Panc1 (cell line): ENCODE results near the gene FGFR1OP2. TPM values are rescaled to one million over a fixed set of nuclear protein-coding genes. Genes with fewer than 3 reads are reported as not detected.
"Not testable (repeated sequence)": the region's sequence is repeated elsewhere in the genome, so short reads cannot be mapped to it uniquely, and the experiment has no call there.

Source experiments
- ATAC-seq: fragments of 200-7000 bp; cut with Tn5 transposase; 2 replicates; pipeline ENCODE4 v1.9.1; 2020; ENCODE audit warnings: mild to moderate bottlenecking, moderate library complexity
- BruUV-seq: library from RNA; stranded (reverse); fragments of 400-500 nt; replicated peaks from 2 replicates; lab custom pipeline; 2021; lab: Mats Ljungman, UMichigan
- CTCF ChIA-PET: fragments of 300-600 bp; sonication (Branson Sonifier 250); formaldehyde crosslinking; loops from one replicate; lab custom pipeline; 2022; ENCODE audit warnings: antibody characterized with exemption; lab: Charles Lee
- POLR2A ChIA-PET: fragments of 300-600 bp; sonication (Branson Sonifier 250); formaldehyde crosslinking; loops from one replicate; lab custom pipeline; 2022; ENCODE audit warnings: antibody characterized with exemption; lab: Charles Lee
- DNase-seq: peaks from one replicate; pipeline ENCODE4 v3.0.0-alpha.2; 2010; ENCODE audit warnings: low read depth, low spot score
- H3K27ac ChIP-seq: 2 replicates; pipeline ENCODE4 v1.5.1; 2011; ENCODE audit warnings: mild to moderate bottlenecking, low read length, inconsistent platforms
- H3K27me3 ChIP-seq: fragments of 200-500 bp; sonication (Bioruptor generic); 2 replicates; pipeline ENCODE4 v1.6.0; 2014; ENCODE audit warnings: low read length, inconsistent platforms; ENCODE audit not compliant: control insufficient read depth, insufficient read depth
- H3K36me3 ChIP-seq: fragments of 200-500 bp; sonication (Bioruptor generic); 2 replicates; pipeline ENCODE4 v1.5.1; 2014; ENCODE audit warnings: inconsistent platforms, mild to moderate bottlenecking, low read length, moderate library complexity; ENCODE audit not compliant: control insufficient read depth, insufficient read depth
- H3K4me1 ChIP-seq: 2 replicates; pipeline ENCODE4 v1.5.1; 2011; ENCODE audit warnings: inconsistent platforms, mild to moderate bottlenecking, low read length, moderate library complexity; ENCODE audit not compliant: control insufficient read depth, insufficient read depth
- H3K4me3 ChIP-seq, 2 experiments: 2 replicates each; pipeline ENCODE4 v1.5.1; 2011 to 2012; ENCODE audit warnings: low read depth in 2 of 2, low read length in 2 of 2, mild to moderate bottlenecking in 2 of 2, inconsistent platforms in 1 of 2, moderate library complexity in 1 of 2
- H3K9me3 ChIP-seq: fragments of 200-500 bp; sonication (Bioruptor generic); 2 replicates; pipeline ENCODE4 v1.5.1; 2014; ENCODE audit warnings: low read depth, mild to moderate bottlenecking, inconsistent platforms, low read length, moderate library complexity; ENCODE audit not compliant: control insufficient read depth, insufficient read depth
- POLR2AphosphoS5 ChIP-seq: IDR thresholded peaks from 2 replicates; pipeline ENCODE4 v1.6.1; 2012; ENCODE audit warnings: mild to moderate bottlenecking, low read depth, low read length, moderate library complexity
- SIN3A ChIP-seq: IDR thresholded peaks from 2 replicates; pipeline ENCODE4 v1.6.1; 2012; ENCODE audit warnings: low read depth, mild to moderate bottlenecking, low read length, moderate library complexity, borderline replicate concordance; ENCODE audit not compliant: insufficient read depth
- TCF7L2 ChIP-seq: IDR thresholded peaks from 2 replicates; pipeline ENCODE4 v1.6.1; 2011; ENCODE audit warnings: mild to moderate bottlenecking, low read depth, low read length, inconsistent platforms
- in situ Hi-C: cut with HindIII; loops from 2 replicates; pipeline ENCODE4 v1.10.0; 2016; ENCODE audit warnings: low sequenced_read_pairs, low pct_unique_long_range_greater_than_20kb
- intact Hi-C: fragments of 100-400 bp; cut with micrococcal nuclease; formaldehyde crosslinking; loops from one replicate; pipeline ENCODE4 v1.10.0; 2022; ENCODE audit not compliant: unreplicated experiment
- total RNA-seq: library from RNA; stranded (reverse); gene quantifications from one replicate; pipeline ENCODE4 v1.2.1, GENCODE V29; 2021; ENCODE audit not compliant: unreplicated experiment
- TF ChIP-seq, protein P1 (sequence below), 2 experiments: IDR thresholded peaks; 2 replicates each; pipeline ENCODE4 v1.6.1; 2011 to 2012; ENCODE audit warnings: low read depth in 2 of 2, control low read depth in 1 of 2, low read length in 1 of 2, mild to moderate bottlenecking in 1 of 2, moderate library complexity in 1 of 2; ENCODE audit not compliant: insufficient read depth in 1 of 2
- TF ChIP-seq, protein P2 (sequence below): fragments of 450-650 bp; IDR thresholded peaks from 2 replicates; pipeline ENCODE4 v1.5.1; 2017; ENCODE audit warnings: mild to moderate bottlenecking

Gene FGFR1OP2
- total RNA-seq, 1 experiment from 2014 or later: 60.1 TPM

DNA sequence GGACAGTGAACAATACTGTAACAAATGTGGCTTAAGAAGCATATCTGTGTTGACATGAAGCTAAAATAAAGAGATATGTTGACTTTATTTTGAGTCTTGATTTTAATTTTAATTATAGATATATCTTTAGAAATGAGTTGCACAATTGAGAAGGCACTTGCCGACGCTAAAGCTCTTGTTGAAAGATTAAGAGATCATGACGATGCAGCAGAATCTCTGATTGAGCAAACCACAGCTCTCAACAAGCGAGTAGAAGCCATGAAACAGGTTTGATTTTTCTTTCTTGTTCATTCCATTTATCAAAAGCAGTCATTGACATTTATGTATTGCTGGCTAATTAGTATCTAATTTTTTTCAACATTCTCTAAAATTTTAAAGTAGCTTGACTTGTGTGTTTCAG, 15.8 kb downstream of the FGFR1OP2 start:
- POLR2A ChIA-PET: no interaction called here
- in situ Hi-C loops: no loop called here

DNA sequence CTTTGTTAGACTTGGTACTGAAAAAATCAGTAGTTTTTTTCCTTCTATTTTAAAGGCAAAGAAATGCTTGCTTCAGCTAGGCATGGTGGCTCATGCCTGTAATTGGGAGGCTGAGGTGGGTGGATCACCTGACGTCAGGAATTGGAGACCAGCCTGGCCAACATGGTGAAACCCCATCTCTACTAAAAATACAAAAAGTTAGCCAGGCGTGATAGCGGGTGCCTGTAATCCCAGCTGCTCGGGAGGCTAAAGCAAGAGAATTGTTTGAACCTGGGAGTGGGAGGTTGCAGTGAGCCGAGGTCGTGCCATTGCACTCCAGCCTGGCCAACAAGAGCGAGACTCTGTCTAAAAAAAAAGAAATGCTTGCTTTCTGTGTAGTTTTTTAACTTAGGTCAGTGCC, 23.1 kb downstream of the FGFR1OP2 start:
- POLR2A ChIA-PET, H3K27ac ChIP-seq, H3K4me1 ChIP-seq, BruUV-seq, ATAC-seq, H3K9me3 ChIP-seq, in situ Hi-C loops, H3K27me3 ChIP-seq, intact Hi-C loops, H3K4me3 ChIP-seq, DNase-seq: not testable (repeated sequence)
- H3K36me3 ChIP-seq: peaks cover 52% of the 10 kb centered on the region
- CTCF ChIA-PET: interaction anchor here (0.6 kb wide), 1 partner anchor 12 kb away, joined by 5 read pairs; no protein-coding TSS in a partner anchor

More for the DNA sequence above, 15.8 kb downstream of the FGFR1OP2 start:
- ATAC-seq: no peak
- Histone ChIP-seq H3K27ac (no peak overlapping the region), H3K4me1 (no peaks in the 10 kb centered on the region), H3K9me3 (no peaks in the 10 kb centered on the region), H3K36me3 (peaks cover 23% of the 10 kb centered on the region), H3K4me3 (no peak overlapping the region), H3K27me3 (no peaks in the 10 kb centered on the region)
- BruUV-seq: no TSS peak
- intact Hi-C loops: no loop called here
- no peak for DNase-seq
- TF ChIP-seq, protein P1, sequence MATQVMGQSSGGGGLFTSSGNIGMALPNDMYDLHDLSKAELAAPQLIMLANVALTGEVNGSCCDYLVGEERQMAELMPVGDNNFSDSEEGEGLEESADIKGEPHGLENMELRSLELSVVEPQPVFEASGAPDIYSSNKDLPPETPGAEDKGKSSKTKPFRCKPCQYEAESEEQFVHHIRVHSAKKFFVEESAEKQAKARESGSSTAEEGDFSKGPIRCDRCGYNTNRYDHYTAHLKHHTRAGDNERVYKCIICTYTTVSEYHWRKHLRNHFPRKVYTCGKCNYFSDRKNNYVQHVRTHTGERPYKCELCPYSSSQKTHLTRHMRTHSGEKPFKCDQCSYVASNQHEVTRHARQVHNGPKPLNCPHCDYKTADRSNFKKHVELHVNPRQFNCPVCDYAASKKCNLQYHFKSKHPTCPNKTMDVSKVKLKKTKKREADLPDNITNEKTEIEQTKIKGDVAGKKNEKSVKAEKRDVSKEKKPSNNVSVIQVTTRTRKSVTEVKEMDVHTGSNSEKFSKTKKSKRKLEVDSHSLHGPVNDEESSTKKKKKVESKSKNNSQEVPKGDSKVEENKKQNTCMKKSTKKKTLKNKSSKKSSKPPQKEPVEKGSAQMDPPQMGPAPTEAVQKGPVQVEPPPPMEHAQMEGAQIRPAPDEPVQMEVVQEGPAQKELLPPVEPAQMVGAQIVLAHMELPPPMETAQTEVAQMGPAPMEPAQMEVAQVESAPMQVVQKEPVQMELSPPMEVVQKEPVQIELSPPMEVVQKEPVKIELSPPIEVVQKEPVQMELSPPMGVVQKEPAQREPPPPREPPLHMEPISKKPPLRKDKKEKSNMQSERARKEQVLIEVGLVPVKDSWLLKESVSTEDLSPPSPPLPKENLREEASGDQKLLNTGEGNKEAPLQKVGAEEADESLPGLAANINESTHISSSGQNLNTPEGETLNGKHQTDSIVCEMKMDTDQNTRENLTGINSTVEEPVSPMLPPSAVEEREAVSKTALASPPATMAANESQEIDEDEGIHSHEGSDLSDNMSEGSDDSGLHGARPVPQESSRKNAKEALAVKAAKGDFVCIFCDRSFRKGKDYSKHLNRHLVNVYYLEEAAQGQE (IDR thresholded peaks at IDR 0.05; ENCODE audit: insufficient read depth in 1 of 2, low read depth in 2 of 2, low read length in 1 of 2): no peak
- TF ChIP-seq POLR2AphosphoS5 (no peak), TCF7L2 (no peak), SIN3A (no peak)
- TF ChIP-seq, protein P2, sequence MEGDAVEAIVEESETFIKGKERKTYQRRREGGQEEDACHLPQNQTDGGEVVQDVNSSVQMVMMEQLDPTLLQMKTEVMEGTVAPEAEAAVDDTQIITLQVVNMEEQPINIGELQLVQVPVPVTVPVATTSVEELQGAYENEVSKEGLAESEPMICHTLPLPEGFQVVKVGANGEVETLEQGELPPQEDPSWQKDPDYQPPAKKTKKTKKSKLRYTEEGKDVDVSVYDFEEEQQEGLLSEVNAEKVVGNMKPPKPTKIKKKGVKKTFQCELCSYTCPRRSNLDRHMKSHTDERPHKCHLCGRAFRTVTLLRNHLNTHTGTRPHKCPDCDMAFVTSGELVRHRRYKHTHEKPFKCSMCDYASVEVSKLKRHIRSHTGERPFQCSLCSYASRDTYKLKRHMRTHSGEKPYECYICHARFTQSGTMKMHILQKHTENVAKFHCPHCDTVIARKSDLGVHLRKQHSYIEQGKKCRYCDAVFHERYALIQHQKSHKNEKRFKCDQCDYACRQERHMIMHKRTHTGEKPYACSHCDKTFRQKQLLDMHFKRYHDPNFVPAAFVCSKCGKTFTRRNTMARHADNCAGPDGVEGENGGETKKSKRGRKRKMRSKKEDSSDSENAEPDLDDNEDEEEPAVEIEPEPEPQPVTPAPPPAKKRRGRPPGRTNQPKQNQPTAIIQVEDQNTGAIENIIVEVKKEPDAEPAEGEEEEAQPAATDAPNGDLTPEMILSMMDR: no peak
- CTCF ChIA-PET: no interaction called here

DNA sequence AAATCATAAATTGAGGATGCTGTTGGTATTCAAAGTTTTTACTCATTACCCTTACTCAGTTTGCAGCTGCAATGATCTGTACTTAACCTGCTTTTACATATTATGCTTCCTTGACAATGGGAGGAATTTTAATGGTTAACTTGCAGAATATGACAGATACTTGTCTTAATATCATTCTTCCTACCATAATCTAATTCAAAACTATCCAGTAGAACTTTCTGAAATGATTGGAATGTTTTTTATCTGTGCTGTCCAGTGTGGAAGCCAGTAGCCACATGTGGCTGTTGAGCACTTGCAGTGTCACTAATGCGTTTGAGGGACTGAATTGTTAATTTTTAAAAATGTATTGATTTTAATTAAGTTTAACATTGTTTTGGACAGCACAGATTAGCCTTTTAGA, 23.5 kb downstream of the FGFR1OP2 start:
- no peaks in the 10 kb centered on the region for H3K4me1 ChIP-seq
- no peak overlapping the region for H3K27ac ChIP-seq
- no peaks in the 10 kb centered on the region for H3K9me3 ChIP-seq
- H3K36me3 ChIP-seq: peaks cover 52% of the 10 kb centered on the region
- ATAC-seq (no peak), DNase-seq (no peak)
- BruUV-seq: no TSS peak
- intact Hi-C loops (no loop called here), in situ Hi-C loops (no loop called here)
- TF ChIP-seq SIN3A: no peak
- no peak for TF ChIP-seq POLR2AphosphoS5
- TF ChIP-seq, protein P1 (IDR thresholded peaks at IDR 0.05; ENCODE audit: insufficient read depth in 1 of 2, low read depth in 2 of 2, low read length in 1 of 2): no peak
- TF ChIP-seq TCF7L2: no peak
- TF ChIP-seq, protein P2: no peak
- CTCF ChIA-PET: no interaction called here
- H3K4me3 ChIP-seq: no peak overlapping the region
- no peaks in the 10 kb centered on the region for H3K27me3 ChIP-seq
- POLR2A ChIA-PET: no interaction called here
